Measurements from ENCODE around the gene MNT.

DNA sequence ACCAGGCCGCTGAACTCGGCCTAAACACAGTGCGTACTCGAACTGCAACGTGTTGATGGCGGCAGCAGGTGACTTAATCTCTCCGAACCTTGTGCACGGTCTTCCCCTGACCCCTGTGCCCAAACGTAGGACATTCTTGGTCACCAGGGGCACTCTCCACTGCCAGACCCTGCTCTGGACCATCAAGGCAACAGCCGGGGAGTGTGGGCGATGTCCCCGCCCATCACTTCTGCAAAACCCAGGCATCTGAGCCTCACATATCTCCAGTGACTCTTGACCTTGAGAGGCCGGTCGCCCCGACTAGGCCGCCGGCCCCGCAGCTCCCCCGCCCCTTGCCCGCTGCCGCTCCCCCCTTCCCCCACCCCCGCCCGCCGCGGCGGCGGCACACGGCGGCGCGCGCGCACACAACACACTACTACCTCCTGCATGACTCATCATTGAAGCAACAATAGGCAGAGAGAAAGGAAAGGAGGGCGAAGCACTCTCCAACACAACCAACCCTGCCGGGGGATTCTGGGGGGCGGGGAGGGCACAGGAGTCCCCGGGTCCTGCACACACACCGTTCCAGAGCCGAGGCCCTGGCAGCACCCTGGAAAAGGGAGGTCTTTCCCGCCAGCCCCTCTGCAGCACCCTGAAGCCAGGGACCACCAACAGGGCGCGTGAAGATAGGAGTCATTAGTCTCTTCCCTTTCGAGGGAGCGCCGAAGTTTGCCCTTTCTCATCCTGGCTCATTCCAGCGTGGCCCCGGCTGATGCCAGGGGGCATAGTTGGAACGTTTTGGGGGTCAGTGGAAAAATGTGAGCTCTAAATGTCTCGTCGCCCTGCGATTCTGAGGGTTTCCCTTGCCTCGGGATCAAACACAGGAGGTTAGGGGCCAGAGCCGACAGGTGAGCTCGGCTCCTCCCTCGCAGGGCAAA is 1.9 kb downstream of the MNT start:
- TF ChIP-seq YY1 (IDR thresholded peaks at IDR 0.05; ENCODE audit: insufficient read depth, insufficient read length) (no peak), SUZ12 (IDR thresholded peaks at IDR 0.05; ENCODE audit: extremely low read depth, insufficient read depth, insufficient read length) (no peak), ZNF274 (IDR thresholded peaks at IDR 0.05; ENCODE audit: low read depth, low read length) (no peak)

Measured in NT2/D1 (cell line).